CD14-positive monocyte (primary cell): ENCODE data around the gene PCCA. TPM values are rescaled to one million over a fixed set of nuclear protein-coding genes. Genes with fewer than 3 reads are reported as not detected.

Experiments
- DNase-seq, 3 donors: peaks; one replicate each; pipeline ENCODE4 v3.0.0-alpha.2; 2011 to 2022
- H2AFZ ChIP-seq: 2 replicates; pipeline ENCODE4 v1.6.0; 2012; ENCODE audit warnings: mild to moderate bottlenecking, low read depth, low read length, inconsistent platforms; ENCODE audit not compliant: insufficient read depth, poor library complexity, severe bottlenecking
- H3K27ac ChIP-seq, 2 donors: 1 replicate in 1 of 2; 2 replicates in 1 of 2; pipeline ENCODE4 v1.5.1; 2012 to 2013; ENCODE audit warnings: low read length in 2 of 2, control low read depth in 1 of 2, inconsistent platforms in 1 of 2, low read depth in 1 of 2, mild to moderate bottlenecking in 1 of 2
- H3K27me3 ChIP-seq, 2 donors: one replicate each; pipeline versions ENCODE4 v1.6.0 to v1.6.1; 2011 to 2013; ENCODE audit warnings: low read length in 2 of 2; ENCODE audit not compliant: control insufficient read depth in 2 of 2, insufficient read depth in 2 of 2
- H3K36me3 ChIP-seq, 2 donors: replicated peaks in 1 of 2; 1 replicate in 1 of 2; 2 replicates in 1 of 2; pipeline versions ENCODE4 v1.5.1 to v1.6.1; 2012 to 2013; ENCODE audit warnings: low read length in 2 of 2, control low read depth in 1 of 2, inconsistent platforms in 1 of 2, mild to moderate bottlenecking in 1 of 2; ENCODE audit not compliant: insufficient read depth in 2 of 2, control insufficient read depth in 1 of 2
- H3K4me1 ChIP-seq, 2 donors: 1 replicate in 1 of 2; 2 replicates in 1 of 2; pipeline versions ENCODE4 v1.5.1 to v1.6.1; 2012 to 2013; ENCODE audit warnings: low read length in 2 of 2, control low read depth in 1 of 2, inconsistent platforms in 1 of 2, mild to moderate bottlenecking in 1 of 2, moderate library complexity in 1 of 2; ENCODE audit not compliant: insufficient read depth in 2 of 2, control insufficient read depth in 1 of 2
- H3K4me2 ChIP-seq: replicated peaks from 2 replicates; pipeline ENCODE3; 2012; ENCODE audit warnings: low read length, moderate library complexity, mild to moderate bottlenecking; ENCODE audit not compliant: poor library complexity, severe bottlenecking; ENCODE audit errors: extremely low read depth
- H3K4me3 ChIP-seq, 3 experiments: fragments of 200-600 bp in 1 of 3; sonication (generic) in 1 of 3; replicated peaks in 1 of 3; 1 replicate in 2 of 3; 2 replicates in 1 of 3; pipeline ENCODE4 v1.5.1; 2011 to 2013; ENCODE audit warnings: low read length in 3 of 3, mild to moderate bottlenecking in 3 of 3, control low read depth in 2 of 3, low read depth in 2 of 3, inconsistent platforms in 1 of 3, moderate library complexity in 1 of 3
- H3K79me2 ChIP-seq: 2 replicates; pipeline ENCODE4 v1.6.0; 2012; ENCODE audit warnings: mild to moderate bottlenecking, control low read depth, inconsistent platforms, low read length, moderate library complexity; ENCODE audit not compliant: insufficient read depth
- H3K9ac ChIP-seq: 2 replicates; pipeline ENCODE4 v1.6.0; 2017; ENCODE audit warnings: low read length, mild to moderate bottlenecking; ENCODE audit not compliant: insufficient read depth, poor library complexity, severe bottlenecking
- H3K9me3 ChIP-seq, 2 donors: replicated peaks in 1 of 2; 1 replicate in 1 of 2; 2 replicates in 1 of 2; pipeline versions ENCODE4 v1.5.1 to v1.6.1; 2012 to 2013; ENCODE audit warnings: low read length in 2 of 2, control low read depth in 1 of 2; ENCODE audit not compliant: control insufficient read depth in 1 of 2, insufficient read depth in 1 of 2
- H4K20me1 ChIP-seq: 2 replicates; pipeline ENCODE4 v1.6.0; 2012; ENCODE audit warnings: mild to moderate bottlenecking, low read length, control low read depth, moderate library complexity; ENCODE audit not compliant: insufficient read depth
- H3K27ac Mint-ChIP-seq, 7 donors: one replicate each; pipeline ENCODE4 v1.8.0; 2020; ENCODE audit warnings: mild to moderate bottlenecking in 7 of 7, mixed read lengths in 7 of 7, moderate library complexity in 6 of 7, inconsistent platforms in 2 of 7
- H3K27me3 Mint-ChIP-seq, 3 donors: one replicate each; pipeline ENCODE4 v1.8.0; 2021 to 2022; ENCODE audit warnings: low read depth in 3 of 3, mild to moderate bottlenecking in 3 of 3, mixed read lengths in 3 of 3, moderate library complexity in 3 of 3, inconsistent platforms in 1 of 3
- H3K36me3 Mint-ChIP-seq, 2 donors: one replicate each; pipeline ENCODE4 v1.8.0; 2020; ENCODE audit warnings: mixed read lengths in 2 of 2, inconsistent platforms in 1 of 2, mild to moderate bottlenecking in 1 of 2
- H3K4me1 Mint-ChIP-seq: one replicate; pipeline ENCODE4 v1.8.0; 2020; ENCODE audit warnings: mild to moderate bottlenecking, mixed read lengths
- H3K4me3 Mint-ChIP-seq, 2 donors: one replicate each; pipeline ENCODE4 v1.8.0; 2020; ENCODE audit warnings: mild to moderate bottlenecking in 2 of 2, mixed read lengths in 2 of 2, moderate library complexity in 1 of 2
- H3K9me3 Mint-ChIP-seq, 7 donors: one replicate each; pipeline ENCODE4 v1.8.0; 2020 to 2022; ENCODE audit warnings: mixed read lengths in 7 of 7, mild to moderate bottlenecking in 6 of 7, moderate library complexity in 6 of 7, inconsistent platforms in 2 of 7
- WGBS: methylation state at CpG from one replicate; pipeline ENCODE4 v1.1.5; 2013; ENCODE audit warnings: missing lambda C conversion rate; ENCODE audit not compliant: insufficient coverage; 5-methylcytosine and 5-hydroxymethylcytosine counted together
- intact Hi-C, 2 donors: fragments of 100-400 bp; cut with micrococcal nuclease; formaldehyde crosslinking; loops; one replicate each; pipeline versions ENCODE4 v1.15.0 to v1.15.1; 2023
- polyA plus RNA-seq, 3 donors: library from polyadenylated mRNA; depleted of rRNA in 1 of 3; unstranded in 2 of 3; stranded (reverse) in 1 of 3; fragments of 300-500 nt in 2 of 3; fragments of >200 nt in 1 of 3; fragmentation: Illumina TruSeq in 2 of 3; gene quantifications; 1 replicate in 2 of 3; 2 replicates in 1 of 3; pipeline ENCODE4 v1.2.3, GENCODE V29; 2012 to 2021
- TF ChIP-seq, protein P1 (sequence below): fragments of 200-600 bp; IDR thresholded peaks from one replicate; pipeline ENCODE4 v1.8.0; 2022; ENCODE audit warnings: antibody characterized with exemption, mild to moderate bottlenecking

Gene PCCA
- polyA plus RNA-seq, 3 donors: 4.4 to 13.5 (median 11.9) TPM

DNA sequence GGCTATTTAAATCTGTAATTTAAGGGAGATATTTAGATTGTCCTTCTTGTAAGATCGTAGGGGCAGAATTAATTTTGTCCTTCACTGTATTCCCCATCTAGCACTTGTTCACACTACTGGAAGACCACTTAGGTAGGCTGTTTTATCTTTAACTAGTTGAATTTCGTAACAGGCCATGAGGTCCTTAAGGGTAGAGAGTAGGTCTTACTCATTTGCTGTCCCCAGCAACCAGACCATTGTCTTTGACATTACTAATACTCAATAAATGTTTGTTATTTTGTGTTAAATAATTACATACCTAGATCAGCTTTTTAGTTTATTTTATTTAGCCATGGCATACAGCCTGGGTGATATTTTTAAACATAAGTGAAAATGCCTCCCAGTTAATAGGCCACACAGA is 177.1 kb downstream of the PCCA start:
- no peak overlapping the region for H3K9ac ChIP-seq
- Mint-ChIP-seq H3K27ac (no peak overlapping the region), H3K36me3 (peaks cover 5 to 8% of the 10 kb centered on the region in 2 donors), H3K4me3 (no peak overlapping the region), H3K4me1 (peaks cover 5% of the 10 kb centered on the region), H3K27me3 (no peaks in the 10 kb centered on the region), H3K9me3 (peaks cover 0 to 2% (median 2%) of the 10 kb centered on the region in 7 donors)
- no peak overlapping the region for H2AFZ ChIP-seq
- intact Hi-C loops: no loop called here
- TF ChIP-seq, protein P1, sequence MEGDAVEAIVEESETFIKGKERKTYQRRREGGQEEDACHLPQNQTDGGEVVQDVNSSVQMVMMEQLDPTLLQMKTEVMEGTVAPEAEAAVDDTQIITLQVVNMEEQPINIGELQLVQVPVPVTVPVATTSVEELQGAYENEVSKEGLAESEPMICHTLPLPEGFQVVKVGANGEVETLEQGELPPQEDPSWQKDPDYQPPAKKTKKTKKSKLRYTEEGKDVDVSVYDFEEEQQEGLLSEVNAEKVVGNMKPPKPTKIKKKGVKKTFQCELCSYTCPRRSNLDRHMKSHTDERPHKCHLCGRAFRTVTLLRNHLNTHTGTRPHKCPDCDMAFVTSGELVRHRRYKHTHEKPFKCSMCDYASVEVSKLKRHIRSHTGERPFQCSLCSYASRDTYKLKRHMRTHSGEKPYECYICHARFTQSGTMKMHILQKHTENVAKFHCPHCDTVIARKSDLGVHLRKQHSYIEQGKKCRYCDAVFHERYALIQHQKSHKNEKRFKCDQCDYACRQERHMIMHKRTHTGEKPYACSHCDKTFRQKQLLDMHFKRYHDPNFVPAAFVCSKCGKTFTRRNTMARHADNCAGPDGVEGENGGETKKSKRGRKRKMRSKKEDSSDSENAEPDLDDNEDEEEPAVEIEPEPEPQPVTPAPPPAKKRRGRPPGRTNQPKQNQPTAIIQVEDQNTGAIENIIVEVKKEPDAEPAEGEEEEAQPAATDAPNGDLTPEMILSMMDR: no peak
- no peak for DNase-seq
- no peaks in the 10 kb centered on the region for H3K79me2 ChIP-seq
- H3K27me3 ChIP-seq: no peaks in the 10 kb centered on the region
- WGBS: no CpG with 5 or more reads among the region's 2 CpGs
- no peak overlapping the region for H3K4me2 ChIP-seq
- no peak overlapping the region for H3K27ac ChIP-seq
- H3K36me3 ChIP-seq: no peaks in the 10 kb centered on the region
- H3K4me1 ChIP-seq: no peaks in the 10 kb centered on the region
- H3K9me3 ChIP-seq: no peaks in the 10 kb centered on the region
- no peak overlapping the region for H3K4me3 ChIP-seq
- no peaks in the 10 kb centered on the region for H4K20me1 ChIP-seq

DNA sequence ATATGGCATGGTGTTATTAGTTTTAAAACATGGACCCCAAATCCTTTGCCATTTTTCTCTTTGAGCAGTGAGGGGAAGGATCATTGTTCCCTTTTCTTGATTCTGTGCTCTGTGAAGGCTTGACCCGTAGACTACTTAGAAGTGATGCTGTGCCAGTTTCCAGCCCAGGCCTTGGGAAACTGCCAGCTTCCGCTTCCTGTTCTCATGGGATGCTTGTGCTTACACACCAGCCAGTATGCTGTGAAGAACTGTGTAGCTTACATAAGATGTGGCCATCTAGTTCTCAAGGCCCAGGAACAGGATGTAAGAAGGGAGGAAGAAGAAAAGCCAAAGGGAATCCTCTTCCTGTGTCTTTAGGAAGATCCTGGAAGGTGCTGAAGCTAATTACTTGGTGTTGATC is 180.9 kb downstream of the PCCA start:
- Mint-ChIP-seq H3K4me1 (peaks cover 14% of the 10 kb centered on the region), H3K4me3 (no peak overlapping the region), H3K36me3 (peaks cover 5 to 6% of the 10 kb centered on the region in 2 donors), H3K27ac (peak overlapping the region in 1 of 7 donors; percentile 38), H3K27me3 (no peaks in the 10 kb centered on the region), H3K9me3 (peaks cover 0 to 2% (median 0%) of the 10 kb centered on the region in 7 donors)
- TF ChIP-seq, protein P1: no peak
- intact Hi-C loops: no loop called here
- H3K4me1 ChIP-seq: peaks cover 4 to 9% of the 10 kb centered on the region in 2 donors
- no peak overlapping the region for H2AFZ ChIP-seq
- no peaks in the 10 kb centered on the region for H3K79me2 ChIP-seq
- H3K9me3 ChIP-seq: no peaks in the 10 kb centered on the region
- no peak overlapping the region for H3K4me2 ChIP-seq
- no peaks in the 10 kb centered on the region for H3K27me3 ChIP-seq
- peak; percentile 10 to 32 (median 17) for DNase-seq
- no peaks in the 10 kb centered on the region for H4K20me1 ChIP-seq
- no peak overlapping the region for H3K9ac ChIP-seq
- no peak overlapping the region for H3K4me3 ChIP-seq
- H3K36me3 ChIP-seq: no peaks in the 10 kb centered on the region
- H3K27ac ChIP-seq: no peak overlapping the region
- WGBS: 48% methylated on average over 2 of the region's 2 CpGs
